Measurements from ENCODE around the gene DNAJB11.
"Not testable (repeated sequence)": the region's sequence is repeated elsewhere in the genome, so short reads cannot be mapped to it uniquely, and the experiment has no call there.

DNAJB11 gene

DNA sequence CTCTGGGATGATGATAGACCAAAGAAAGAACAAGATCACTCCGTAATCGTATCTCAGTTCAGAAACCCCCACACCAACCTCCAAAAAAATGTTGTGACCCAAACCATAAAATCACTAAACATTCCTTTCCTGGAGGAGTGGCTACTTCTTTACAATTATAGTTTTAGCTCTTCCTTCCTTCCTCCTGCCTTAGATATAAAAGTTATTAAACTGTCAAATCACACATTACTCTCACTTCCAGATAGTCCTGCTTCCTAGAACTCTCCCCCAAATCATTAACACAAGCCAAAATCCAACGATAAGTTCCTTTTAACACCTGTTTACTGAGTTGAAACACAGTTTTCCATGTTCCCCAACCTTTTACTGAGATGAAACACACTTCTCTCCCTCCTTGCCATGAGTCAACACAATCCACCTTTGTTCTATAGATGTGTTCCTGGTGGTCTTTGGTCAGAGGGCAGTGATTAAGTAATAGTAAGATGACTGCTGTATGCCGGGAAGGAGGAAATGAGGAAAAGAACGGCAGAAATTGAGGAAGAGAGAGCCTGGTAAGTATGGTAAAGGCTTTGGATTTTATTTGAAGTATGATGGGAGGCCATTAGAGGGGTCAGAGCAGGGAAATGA lies 18.0 kb upstream of the DNAJB11 start:
- no peak for DNase-seq

DNA sequence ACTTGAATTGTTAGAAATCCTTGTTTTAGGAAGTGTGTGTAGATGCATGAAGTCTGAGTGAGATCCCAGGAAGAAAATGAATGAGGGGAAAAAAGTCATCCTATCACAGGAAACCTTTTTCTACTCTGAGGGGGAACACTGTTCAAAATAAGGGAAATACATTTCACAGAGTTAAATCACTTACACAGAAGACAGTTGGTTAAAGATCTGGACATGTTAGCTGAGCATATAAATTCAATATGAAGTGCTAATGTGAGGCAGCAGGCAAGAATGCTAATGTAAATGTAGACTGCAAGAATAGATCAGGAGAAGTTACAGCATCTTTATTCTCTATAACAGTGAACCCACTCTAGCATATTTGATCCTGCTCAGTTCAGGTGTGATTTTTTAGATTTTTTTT lies 5.9 kb upstream of the DNAJB11 start:
- DNase-seq: no peak

DNA sequence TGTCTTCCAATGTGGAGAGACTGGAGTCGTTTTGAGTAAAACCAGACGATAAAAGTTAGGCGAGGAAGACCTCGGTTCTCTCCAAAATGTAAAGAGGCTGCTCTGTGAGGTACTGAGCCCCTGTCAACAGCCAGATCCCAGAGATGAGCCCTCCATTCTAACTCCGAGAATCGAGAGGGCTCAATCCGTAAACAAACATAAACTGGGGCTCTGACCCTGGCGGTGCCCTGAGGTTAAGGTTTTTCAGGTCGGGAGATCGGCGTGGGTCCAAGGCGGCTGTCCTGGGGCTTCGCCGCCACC lies 3.8 kb upstream of the DNAJB11 start:
- peak in 1 of 2 experiments; percentile 52 for DNase-seq

DNA sequence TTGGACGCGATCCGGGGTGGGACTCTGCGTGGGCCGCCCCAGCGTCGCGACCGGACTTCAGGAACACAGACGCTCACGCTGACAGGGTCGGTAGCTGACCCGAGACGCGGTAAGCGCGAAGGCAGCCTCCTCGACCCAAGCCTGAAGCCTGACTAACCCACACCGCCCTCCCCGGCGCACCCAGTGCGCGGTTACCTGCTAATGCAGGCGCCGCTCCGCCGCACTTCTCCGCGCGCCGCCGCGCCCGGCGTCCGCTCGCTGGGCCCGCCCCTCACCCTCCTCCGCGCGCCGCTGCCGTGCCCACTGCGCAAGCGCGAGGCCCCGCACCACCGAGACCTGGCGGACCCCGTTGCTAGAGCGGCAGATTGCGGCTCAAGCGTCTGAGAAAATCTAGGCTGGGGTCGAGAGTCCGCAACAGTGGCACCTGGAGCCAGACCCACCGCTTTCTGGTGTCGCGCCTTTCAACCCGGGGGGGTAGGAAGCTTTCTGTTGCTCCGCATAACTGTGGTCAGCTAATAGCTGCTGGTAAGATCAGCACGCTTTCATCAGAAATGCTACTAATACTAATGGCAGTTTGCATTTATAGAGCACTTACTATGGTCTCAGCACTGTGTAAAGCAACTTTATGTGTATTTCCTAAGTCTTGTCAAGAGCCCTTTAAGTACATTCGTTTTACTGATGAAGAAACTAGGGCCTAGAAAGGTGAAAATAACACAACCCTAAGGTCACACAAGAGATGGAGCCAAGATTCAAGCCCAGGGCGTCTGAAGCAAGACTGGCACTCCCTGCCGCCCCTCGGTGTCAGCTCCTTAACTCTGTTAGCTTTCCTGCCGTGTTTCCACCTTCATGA lies 3.2 kb upstream of the DNAJB11 start, which contains the start of gene TBCCD1:
Gene TBCCD1, minus strand, starts transcription at position 268 of the 850 bp plus-strand sequence. CDS start 3,010 bp downstream, outside the sequence.
- DNase-seq: peak; percentile 85 to 94

DNA sequence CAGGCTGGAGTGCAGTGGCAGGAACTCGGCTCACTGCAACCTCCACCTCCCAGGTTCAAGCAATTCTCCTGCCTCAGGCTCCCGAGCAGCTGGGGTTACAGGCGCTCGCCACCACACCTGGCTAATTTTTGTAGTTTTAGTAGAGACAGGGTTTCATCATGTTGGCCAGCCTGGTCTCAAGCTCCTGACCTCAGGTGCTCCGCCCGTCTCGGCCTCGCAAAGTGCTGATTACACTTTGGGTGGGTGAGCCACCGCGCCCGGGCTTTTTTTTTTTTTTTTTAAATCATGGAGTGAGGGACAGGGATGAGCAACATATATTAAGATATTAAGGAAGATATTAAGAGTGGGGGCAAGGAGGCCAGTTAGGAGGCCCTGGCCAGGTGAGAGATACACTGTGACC lies 1.2 kb upstream of the DNAJB11 start:
- not testable (repeated sequence) for DNase-seq

DNA sequence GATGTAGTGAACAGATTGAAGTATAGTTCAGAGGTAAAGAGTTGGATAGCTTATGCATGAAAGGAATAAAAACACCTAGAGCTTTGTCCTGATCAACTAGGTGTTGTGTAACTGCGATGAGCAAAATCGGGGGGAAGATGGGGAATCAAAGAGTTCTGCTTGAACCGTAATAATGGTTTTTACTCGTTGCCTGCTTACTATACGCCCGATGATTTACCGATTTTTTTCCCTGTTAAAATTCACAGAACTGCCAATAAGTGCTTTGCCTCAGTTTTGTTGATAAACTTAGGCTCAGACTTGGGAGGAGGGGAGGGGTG lies 783 bp upstream of the DNAJB11 start:
- no peak for DNase-seq

DNA sequence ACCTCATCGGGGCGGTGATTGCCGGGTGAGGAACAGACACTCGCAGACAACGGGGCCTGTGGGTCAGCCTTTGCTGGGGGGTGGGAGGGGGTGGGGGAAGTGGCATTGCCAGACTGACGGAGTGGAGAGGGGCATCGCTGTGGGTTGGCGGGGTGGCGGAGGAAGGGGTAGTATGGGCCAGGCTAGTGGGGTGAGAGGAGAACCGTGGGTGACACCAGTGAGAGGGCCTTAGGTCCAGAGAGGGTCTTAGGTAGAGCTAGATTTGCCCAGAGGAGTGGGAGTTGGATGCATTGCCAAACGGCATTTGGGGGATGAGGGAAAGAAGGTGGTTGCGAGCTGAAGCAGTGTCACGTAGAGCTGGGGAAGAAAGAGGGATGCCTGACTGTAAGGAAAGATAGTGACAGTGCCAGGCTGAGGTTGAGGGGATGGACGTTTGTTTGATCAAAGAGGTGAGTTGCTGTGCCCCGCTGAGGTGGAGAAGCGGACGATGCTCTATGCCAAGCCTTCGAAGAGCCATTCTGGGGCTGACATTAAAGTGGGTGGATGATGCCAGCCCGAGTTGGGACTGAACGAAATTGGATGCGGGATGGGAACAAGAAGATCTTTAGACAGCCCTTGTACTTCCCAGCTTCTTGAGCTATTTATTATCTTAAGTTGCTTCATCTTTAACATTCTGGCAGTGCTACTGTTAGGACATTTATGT lies 572 bp downstream of the DNAJB11 start:
- DNase-seq: no peak

DNA sequence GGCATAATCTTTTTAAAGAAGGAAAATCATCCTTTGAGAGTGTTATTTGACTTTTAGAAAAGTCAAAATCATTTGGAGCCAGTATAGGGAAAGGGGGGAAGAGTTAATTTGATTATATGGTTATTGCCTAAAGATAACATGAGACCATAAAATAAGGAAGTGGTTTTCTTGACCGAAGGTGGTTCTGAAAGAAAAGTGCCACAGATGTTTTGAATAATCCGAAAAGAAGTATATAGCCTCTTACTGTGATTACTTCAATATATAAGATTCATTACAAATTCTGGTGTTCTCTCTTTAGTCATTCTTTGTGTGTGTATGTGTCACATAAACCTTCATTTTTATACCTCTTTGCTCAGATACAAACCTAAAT lies 1.1 kb downstream of the DNAJB11 start:
- DNase-seq: no peak

DNA sequence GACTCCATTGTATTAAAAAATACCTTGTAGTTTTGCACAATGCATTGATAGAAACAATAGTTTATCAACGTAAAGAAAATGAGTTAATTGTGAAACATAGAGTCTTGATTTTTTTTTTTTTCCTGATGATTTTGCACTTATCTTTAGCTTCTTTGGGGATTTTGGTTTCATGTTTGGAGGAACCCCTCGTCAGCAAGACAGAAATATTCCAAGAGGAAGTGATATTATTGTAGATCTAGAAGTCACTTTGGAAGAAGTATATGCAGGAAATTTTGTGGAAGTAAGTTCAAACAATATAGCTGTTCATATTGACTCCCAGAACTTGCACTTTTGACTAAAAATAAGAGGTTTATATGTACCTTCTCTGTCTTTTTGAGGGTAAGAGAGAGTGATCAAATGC lies 7.0 kb downstream of the DNAJB11 start:
- DNase-seq: no peak

DNA sequence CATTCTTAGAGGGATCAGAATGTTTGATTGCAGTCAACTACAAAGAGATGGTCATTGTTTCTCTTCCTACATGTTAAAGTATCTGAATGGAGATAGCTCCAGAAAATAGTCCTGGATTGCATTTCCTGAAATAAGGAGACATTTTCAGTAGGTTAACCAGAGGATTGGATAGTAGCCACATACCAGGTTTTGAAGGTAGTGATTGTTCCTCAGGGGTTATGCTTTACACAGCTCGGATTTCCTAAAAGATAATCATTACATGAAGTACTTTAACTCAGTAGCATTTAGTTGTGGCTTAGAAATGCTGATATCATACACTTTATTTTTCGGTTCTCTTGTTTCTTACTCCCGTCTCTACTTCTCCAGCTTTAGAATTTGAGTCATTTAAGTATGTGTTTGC lies 10.3 kb downstream of the DNAJB11 start:
- DNase-seq: no peak

DNA sequence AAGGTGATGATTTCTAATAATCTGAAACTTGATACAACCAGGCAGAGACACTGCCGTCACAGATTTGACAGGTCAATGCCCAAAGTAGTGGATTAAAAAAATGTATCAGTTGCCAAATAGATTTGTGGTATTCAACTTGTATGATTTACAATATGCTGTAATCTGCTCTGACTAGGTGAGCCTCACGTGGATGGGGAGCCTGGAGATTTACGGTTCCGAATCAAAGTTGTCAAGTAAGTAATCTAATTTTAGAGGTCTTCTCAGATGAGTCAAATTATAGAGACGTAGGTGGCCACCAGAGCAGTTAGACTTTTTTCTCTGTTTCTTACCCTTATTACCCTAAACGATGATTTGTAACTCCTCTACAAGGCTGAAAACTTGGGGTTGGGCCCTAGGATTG lies 12.0 kb downstream of the DNAJB11 start:
- DNase-seq: no peak

DNA sequence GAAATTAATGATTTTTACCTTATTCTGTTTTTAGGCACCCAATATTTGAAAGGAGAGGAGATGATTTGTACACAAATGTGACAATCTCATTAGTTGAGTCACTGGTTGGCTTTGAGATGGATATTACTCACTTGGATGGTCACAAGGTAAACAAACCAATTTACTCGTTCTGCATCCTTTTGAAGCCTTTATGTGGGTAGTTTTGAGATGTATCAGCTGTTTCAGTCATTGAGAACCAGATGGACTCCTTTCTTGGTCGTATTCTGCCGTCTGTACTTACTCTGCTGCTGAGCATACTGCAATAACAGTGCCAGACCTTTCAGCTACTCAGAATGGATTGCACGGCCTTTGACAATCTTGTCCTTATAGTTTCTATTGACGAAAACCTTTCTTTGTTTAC lies 13.3 kb downstream of the DNAJB11 start:
- no peak for DNase-seq

DNA sequence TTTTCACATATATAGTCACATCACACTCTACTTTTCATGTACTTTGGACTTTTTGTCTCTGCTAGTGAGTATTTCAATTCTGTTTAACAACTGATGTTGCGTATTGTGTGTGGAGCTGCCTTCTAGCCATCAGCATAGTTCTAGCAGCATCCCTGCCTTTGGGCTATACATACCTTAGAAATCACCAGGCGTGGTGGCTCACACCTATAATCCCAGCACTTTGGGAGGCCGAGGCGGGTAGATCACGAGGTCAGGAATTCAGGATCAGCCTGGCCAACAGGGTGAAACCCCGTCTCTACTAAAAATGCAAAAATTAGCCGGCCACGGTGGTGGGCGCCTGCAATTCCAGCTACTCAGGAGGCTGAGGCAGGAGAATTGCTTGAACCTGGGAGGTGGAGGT lies 15.7 kb downstream of the DNAJB11 start:
- DNase-seq: not testable (repeated sequence)

DNA sequence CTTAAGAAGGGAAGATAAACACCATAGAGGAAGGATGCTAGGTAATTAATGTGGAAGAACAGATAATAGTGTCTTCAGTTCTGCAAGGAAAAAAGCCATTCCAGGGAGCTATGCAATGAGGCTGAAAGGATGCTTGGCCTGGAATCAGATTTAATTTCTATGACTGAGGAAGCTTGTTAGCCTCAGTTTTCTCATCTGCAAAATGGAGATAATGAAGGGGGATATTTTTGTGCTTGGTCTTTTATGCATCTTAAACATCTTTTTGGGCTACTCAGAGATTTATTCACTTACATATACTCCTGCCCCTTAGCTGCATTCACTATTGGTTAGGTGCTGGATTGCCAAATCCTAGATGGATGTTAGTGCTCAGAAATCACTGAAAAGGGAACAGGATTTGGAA lies 16.7 kb downstream of the DNAJB11 start:
- DNase-seq: no peak

DNA sequence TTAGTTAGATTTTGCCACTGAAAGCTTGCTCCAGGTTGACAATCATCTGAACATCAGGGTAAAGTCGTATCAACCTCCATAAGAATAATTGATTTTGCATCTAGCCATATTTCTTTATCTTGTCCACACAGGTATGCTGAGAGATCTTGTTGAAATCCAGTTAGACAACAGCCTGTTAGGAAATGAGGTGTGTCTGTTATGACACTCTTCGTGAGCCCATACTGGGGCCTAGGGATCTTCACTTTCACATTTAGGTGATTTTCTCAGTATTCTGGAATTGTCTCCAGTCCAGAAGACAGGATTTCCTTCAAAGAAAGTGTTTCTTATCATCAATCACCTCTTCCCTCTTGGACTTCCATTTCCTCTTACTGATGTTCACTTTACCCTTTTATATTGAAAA lies 18.1 kb downstream of the DNAJB11 start:
- no peak for DNase-seq

DNA sequence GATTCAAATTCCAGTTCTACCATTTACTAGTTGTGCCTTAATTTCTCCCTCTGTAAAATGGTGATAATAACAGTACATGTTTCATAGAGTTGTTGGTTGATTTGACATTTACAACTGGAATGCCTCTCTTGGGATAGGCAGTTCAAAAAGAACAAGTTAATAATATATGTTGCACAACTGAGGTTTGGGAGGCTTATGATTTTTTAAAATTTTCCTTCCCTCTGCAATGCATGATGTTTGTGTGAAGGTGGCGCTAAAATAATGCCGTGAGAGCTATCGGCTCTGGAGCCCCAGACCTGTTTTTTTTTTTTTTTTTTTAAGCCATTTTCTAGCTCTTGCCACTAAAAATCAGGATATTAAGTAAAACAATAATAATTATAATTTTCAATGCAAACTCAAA lies 18.6 kb downstream of the DNAJB11 start:
- DNase-seq: peak in 1 of 2 experiments; percentile 12

DNA sequence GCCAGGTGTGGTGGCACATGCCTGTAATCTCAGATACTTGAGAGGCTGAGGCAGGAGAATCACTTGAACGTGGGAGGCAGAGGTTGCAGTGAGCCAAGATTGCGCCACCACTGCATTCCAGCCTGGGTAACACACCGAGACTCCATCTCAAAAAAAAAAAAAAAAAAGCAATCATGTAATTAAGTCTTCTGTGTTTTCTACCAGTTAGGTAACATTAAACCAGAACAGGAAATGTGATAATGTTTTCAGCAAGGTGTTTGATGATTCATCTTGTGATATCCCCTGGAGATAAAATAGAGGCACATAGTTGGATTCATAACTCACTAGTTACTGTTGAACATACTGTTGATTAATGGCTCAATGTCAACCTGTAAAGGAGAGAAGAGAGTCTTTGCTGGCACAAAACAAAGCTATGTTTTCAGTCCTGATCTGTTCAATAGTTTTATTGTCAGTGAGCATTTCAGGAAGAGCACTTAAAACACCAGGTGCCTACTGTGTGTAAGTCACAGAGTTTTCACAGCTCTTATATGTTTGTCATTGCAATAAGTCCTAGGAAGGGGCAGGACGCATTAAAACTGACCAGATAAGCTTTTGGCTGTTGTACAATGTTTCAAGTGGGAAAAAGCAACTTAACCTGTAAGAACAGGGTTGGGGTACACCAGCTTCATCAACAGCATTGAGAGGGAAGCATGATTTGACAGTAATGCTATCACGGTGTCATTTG lies 19.5 kb downstream of the DNAJB11 start:
- DNase-seq: no peak

DNA sequence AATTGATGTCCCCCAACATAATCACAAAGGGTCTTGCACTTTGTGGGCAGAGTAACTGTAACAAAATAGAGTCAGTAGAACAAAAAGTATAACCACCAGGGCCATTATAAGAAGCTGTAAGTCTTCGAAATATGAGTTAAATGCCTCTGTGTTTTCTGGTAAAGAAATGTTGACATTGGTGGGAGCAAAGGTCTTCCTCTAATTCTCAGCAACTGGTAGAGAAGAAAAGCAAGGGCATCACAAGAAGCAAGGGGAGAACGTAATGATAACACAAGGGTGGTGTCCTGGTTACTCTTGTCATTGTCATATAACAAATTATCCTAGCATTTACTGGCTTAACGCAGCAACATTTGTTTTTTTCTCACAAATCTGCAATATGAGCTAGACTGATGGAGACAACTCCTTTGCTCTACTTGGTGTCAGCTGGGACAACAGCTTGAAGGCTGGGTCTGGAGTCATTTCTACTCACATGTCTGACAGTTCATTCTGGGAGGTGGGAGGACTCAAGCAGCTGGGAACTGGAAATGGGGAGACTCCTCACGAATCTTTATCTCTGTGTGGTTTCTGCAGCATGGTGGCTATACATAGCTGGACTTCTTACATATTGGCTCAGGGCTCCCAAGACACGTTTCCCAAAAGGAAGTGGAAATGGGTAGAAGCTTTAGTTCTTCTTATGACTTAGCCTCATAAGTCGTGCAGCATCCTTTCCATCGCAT lies 20.2 kb downstream of the DNAJB11 start:
- DNase-seq: no peak

DNA sequence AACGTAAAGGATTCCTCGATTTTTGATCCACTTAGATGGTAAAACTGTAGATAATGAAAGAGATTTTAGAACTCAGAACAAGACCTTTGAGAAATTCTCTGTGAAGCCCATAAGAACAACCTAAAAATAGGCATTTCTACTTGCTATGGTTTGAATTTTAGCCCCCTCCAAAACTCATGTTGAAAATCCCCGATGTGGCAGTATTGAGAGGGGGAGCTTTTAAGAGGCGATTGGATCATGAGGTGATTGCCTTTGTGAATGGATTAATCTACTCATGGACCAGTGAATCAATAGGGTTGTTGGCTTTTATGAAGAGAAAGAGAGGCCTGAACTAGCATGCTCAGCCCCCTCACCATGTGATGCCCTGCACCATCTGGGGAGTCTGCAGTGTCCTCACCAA lies 22.2 kb downstream of the DNAJB11 start:
- no peak for DNase-seq

DNA sequence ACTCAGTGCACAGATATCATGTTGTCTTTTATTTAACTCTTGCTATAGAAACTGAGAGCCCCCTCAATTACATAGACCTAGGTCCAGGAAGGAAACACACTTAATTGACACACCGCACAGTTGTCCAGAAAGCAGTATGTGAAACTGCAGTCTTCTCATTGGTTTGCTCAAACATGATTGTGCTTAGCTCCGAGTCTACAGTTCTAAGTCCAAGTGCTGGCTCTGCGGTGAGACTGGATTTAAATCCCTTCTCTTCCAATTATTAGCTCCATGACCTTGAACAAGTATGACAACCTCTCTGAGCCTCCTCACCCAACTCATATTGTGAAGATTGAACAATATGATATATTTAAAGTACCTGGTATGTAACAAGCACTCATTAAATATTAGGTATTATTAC lies 23.3 kb downstream of the DNAJB11 start:
- DNase-seq: no peak

DNA sequence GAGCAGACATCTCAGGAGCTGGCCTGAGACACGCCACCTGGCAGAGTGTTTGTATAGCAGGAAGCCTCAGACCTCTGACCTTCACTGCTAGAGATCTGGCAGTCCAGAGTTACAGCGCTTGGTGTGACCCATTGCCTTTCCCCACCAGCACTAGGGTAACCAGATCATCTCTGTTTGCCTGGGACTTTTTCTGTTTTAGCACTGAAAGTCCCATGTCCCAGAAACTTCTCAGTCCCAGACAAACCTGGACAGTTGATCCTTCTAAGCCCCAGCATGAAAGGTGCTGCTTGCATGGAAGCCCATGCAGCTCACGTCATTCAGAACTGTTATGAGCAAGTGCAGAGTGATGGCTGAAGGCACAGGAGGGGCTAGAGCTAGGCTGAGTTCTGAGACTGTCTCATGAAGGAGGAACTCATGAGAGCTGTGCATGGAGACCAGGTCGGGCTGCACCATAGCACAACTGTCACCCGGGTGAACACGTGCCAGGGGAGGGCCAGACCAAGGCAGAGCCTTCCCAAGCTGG lies 24.1 kb downstream of the DNAJB11 start:
- no peak for DNase-seq

DNA sequence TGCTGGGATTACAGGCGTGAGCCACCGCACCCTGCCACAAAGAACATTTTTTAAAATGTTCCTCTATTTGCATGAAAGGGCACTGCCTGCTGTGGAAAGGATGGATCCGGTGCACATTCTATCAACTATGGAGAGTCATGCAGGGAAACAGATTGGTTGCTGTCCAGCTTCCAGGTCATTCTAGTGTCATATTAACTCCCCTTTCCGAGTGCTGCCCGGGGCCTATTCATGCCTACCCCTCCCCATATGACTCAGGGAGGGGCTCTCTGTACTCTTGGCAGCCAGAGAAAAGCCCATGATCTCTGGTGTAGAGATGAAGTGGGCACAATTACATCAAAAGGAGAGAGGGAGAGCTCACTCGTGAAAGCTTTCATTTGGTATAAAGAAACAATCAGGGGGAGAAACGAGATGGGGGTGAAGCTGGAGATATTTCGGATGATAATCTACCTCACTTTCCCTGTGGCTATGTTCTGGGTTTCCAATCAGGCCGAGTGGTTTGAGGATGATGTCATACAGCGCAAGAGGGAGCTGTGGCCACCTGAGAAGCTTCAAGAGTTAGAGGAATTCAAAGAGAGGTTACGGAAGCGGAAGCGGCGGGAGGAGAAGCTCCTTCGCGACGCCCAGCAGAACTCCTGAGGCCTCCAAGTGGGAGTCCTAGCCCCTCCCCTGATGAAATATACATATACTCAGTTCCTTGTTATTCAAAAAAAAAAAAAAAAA lies 26.2 kb downstream of the DNAJB11 start:
- no peak for DNase-seq
